HepG2 (cell line): ENCODE results near the gene NOM1. TPM values are rescaled to one million over a fixed set of nuclear protein-coding genes. Genes with fewer than 3 reads are reported as not detected.

Experiments
- ARHGAP35 ChIP-seq: sonication (generic); formaldehyde crosslinking; IDR thresholded peaks from 2 replicates; pipeline ENCODE4 v1.9.0; 2022; ENCODE audit warnings: mild to moderate bottlenecking, inconsistent platforms, moderate library complexity, missing genetic modification reagents, borderline replicate concordance
- FLYWCH1 ChIP-seq: sonication (generic); formaldehyde crosslinking; IDR thresholded peaks from 2 replicates; pipeline ENCODE4 v1.8.1; 2023; ENCODE audit warnings: mild to moderate bottlenecking, missing genetic modification reagents
- GATAD2A ChIP-seq: IDR thresholded peaks from 2 replicates; pipeline ENCODE4 v1.6.1; 2016
- HHEX ChIP-seq: IDR thresholded peaks from 2 replicates; pipeline ENCODE4 v1.6.1; 2016; ENCODE audit warnings: control low read depth
- IKZF5 ChIP-seq: IDR thresholded peaks from 2 replicates; pipeline ENCODE4 v1.6.1; 2018; ENCODE audit warnings: missing genetic modification reagents, mild to moderate bottlenecking, missing compliant biosample characterization
- JUND ChIP-seq: sonication (generic); formaldehyde crosslinking; IDR thresholded peaks from 2 replicates; pipeline ENCODE4 v1.8.0; 2022; ENCODE audit warnings: mild to moderate bottlenecking, missing genetic modification reagents
- MED1 ChIP-seq: sonication (generic); formaldehyde crosslinking; IDR thresholded peaks from 2 replicates; pipeline ENCODE4 v1.4.0; 2020; ENCODE audit warnings: missing genetic modification reagents
- MZF1 ChIP-seq: sonication (generic); formaldehyde crosslinking; IDR thresholded peaks from 2 replicates; pipeline ENCODE4 v1.8.1; 2023; ENCODE audit warnings: mild to moderate bottlenecking, missing genetic modification reagents, borderline replicate concordance
- NFATC3 ChIP-seq: sonication (generic); formaldehyde crosslinking; IDR thresholded peaks from 2 replicates; pipeline ENCODE4 v1.5.1; 2020; ENCODE audit warnings: mild to moderate bottlenecking, missing genetic modification reagents
- SMAD1 ChIP-seq: sonication (generic); formaldehyde crosslinking; IDR thresholded peaks from 2 replicates; pipeline ENCODE4 v1.4.0; 2020; ENCODE audit warnings: missing genetic modification reagents, low read depth, mild to moderate bottlenecking, borderline replicate concordance
- THAP11 ChIP-seq: IDR thresholded peaks from 2 replicates; pipeline ENCODE4 v1.6.1; 2016; ENCODE audit warnings: missing biosample characterization, missing genetic modification reagents
- THAP9 ChIP-seq: sonication (generic); formaldehyde crosslinking; IDR thresholded peaks from 2 replicates; pipeline ENCODE4; 2020; ENCODE audit warnings: missing genetic modification reagents, mild to moderate bottlenecking, borderline replicate concordance
- THYN1 ChIP-seq: sonication (generic); formaldehyde crosslinking; IDR thresholded peaks from 2 replicates; pipeline ENCODE4 v1.8.1; 2023; ENCODE audit warnings: low read depth, mild to moderate bottlenecking, moderate library complexity, missing genetic modification reagents, borderline replicate concordance
- XBP1 ChIP-seq: sonication (generic); formaldehyde crosslinking; IDR thresholded peaks from 2 replicates; pipeline ENCODE4 v1.5.0; 2020; ENCODE audit warnings: missing genetic modification reagents
- ZBTB10 ChIP-seq: sonication (generic); formaldehyde crosslinking; IDR thresholded peaks from 2 replicates; pipeline ENCODE4 v1.4.0; 2020; ENCODE audit warnings: missing genetic modification reagents, borderline replicate concordance
- ZBTB20 ChIP-seq: sonication (generic); formaldehyde crosslinking; IDR thresholded peaks from 2 replicates; pipeline ENCODE4 v1.8.1; 2023; ENCODE audit warnings: missing genetic modification reagents, low read depth, mild to moderate bottlenecking, borderline replicate concordance
- ZNF280B ChIP-seq: sonication (generic); formaldehyde crosslinking; IDR thresholded peaks from 2 replicates; pipeline ENCODE4 v1.5.0; 2020; ENCODE audit warnings: missing genetic modification reagents, mild to moderate bottlenecking, borderline replicate concordance
- ZNF510 ChIP-seq: sonication (generic); formaldehyde crosslinking; IDR thresholded peaks from 2 replicates; pipeline ENCODE4 v1.4.0; 2020; ENCODE audit warnings: low read depth, mild to moderate bottlenecking, missing genetic modification reagents
- ZNF7 ChIP-seq: IDR thresholded peaks from 2 replicates; pipeline ENCODE4 v1.6.1; 2016; ENCODE audit warnings: missing biosample characterization, missing genetic modification reagents
- ZNF703 ChIP-seq: sonication (generic); formaldehyde crosslinking; IDR thresholded peaks from 2 replicates; pipeline ENCODE4 v1.5.1; 2020; ENCODE audit warnings: missing genetic modification reagents, mild to moderate bottlenecking, moderate library complexity, borderline replicate concordance
- polyA plus RNA-seq, 8 experiments: library from polyadenylated mRNA; depleted of rRNA in 3 of 8; stranded (reverse) in 7 of 8; unstranded in 1 of 8; fragments of >200 nt; fragmentation: Illumina TruSeq in 4 of 8; extraction: Trizol in 4 of 8; gene quantifications; 2 replicates each; pipeline versions ENCODE4 v1.2.1 to v1.2.3, GENCODE V29; 2011 to 2016; ENCODE audit warnings: low read depth in 4 of 8, missing spikeins in 1 of 8, mixed read lengths in 1 of 8; ENCODE audit not compliant: insufficient read depth in 1 of 8
- total RNA-seq, 5 experiments: library from RNA; depleted of rRNA; stranded (reverse); fragments of >200 nt; fragmentation: Illumina TruSeq; extraction: Trizol; gene quantifications; 2 replicates each; pipeline ENCODE4 v1.2.3, GENCODE V29; 2016; ENCODE audit warnings: low read depth in 1 of 5

Gene NOM1
- total and polyA plus RNA-seq, 2 of the 13 experiments (the other 11 are each of a cell fraction or from before 2014, with no cell fraction given): 14.2 to 26.2 TPM

GRCh38 chr7:156988343-156989185 is 39.1 kb downstream of the NOM1 start (continued):
- TF ChIP-seq SMAD1 (CRISPR knock-in tag) (no peak), ARHGAP35 (no peak; the same call in 1 of the 2 replicates), HHEX (peak; percentile 87), MZF1 (0 out of 2 replicates have a peak, but pooled peaks have one; percentile 29), NFATC3 (CRISPR knock-in tag) (no peak), IKZF5 (CRISPR knock-in tag) (peak; percentile 57; the same call in 1 of the 2 replicates), GATAD2A (peak; percentile 75), ZNF7 (CRISPR knock-in tag) (0 out of 2 replicates have a peak, but pooled peaks have one; percentile 48), THAP11 (CRISPR knock-in tag) (peak; percentile 37; the same call in 1 of the 2 replicates), XBP1 (CRISPR knock-in tag) (no peak), THYN1 (CRISPR knock-in tag) (no peak), THAP9 (CRISPR knock-in tag) (peak; percentile 44; the same call in 1 of the 2 replicates), FLYWCH1 (CRISPR knock-in tag) (no peak), ZBTB10 (peak; percentile 33; the same call in 1 of the 2 replicates), ZBTB20 (CRISPR knock-in tag) (peak; percentile 52; the same call in 1 of the 2 replicates), ZNF703 (CRISPR knock-in tag) (peak; percentile 84; the same call in 1 of the 2 replicates), ZNF280B (0 out of 2 replicates have a peak, but pooled peaks have one; percentile 53), MED1 (CRISPR knock-in tag) (peak; percentile 40; the same call in 1 of the 2 replicates), ZNF510 (CRISPR knock-in tag) (no peak), JUND (CRISPR knock-in tag) (peak; percentile 53; the same call in 1 of the 2 replicates)
